Measurements from ENCODE around the gene TM9SF2. TPM values are rescaled to one million over a fixed set of nuclear protein-coding genes. Genes with fewer than 3 reads are reported as not detected.

Gene TM9SF2
- total and polyA plus RNA-seq, 9 of the 15 experiments (the other 6 are each of a cell fraction or from before 2014, with no cell fraction given) = 23.3 to 83.2 (median 55.1) TPM

GRCh38 chr13:99501184-99501847, at the start of gene TM9SF2 (continued):
- no peak for TF ChIP-seq ARNT (IDR thresholded peaks at IDR 0.05)
- peak; percentile 49; the same call in 1 of the 2 replicates for TF ChIP-seq SOX6 (IDR thresholded peaks at IDR 0.05)
- no peak for TF ChIP-seq XRCC3 (IDR thresholded peaks at IDR 0.05)
- no peak for TF ChIP-seq KAT8 (IDR thresholded peaks at IDR 0.05; ENCODE audit: low read depth)
- no peak for TF ChIP-seq PCBP1 (IDR thresholded peaks at IDR 0.05; ENCODE audit: low read depth, low read length, poor library complexity, severe bottlenecking)
- peak; percentile 28; the same call in 1 of the 2 replicates for TF ChIP-seq PKNOX1 (IDR thresholded peaks at IDR 0.05)
- TF ChIP-seq ZNF184 (CRISPR knock-in tag; IDR thresholded peaks at IDR 0.05) = no peak
- TF ChIP-seq, protein P1, sequence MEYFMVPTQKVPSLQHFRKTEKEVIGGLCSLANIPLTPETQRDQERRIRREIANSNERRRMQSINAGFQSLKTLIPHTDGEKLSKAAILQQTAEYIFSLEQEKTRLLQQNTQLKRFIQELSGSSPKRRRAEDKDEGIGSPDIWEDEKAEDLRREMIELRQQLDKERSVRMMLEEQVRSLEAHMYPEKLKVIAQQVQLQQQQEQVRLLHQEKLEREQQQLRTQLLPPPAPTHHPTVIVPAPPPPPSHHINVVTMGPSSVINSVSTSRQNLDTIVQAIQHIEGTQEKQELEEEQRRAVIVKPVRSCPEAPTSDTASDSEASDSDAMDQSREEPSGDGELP (CRISPR knock-in tag; IDR thresholded peaks at IDR 0.05; ENCODE audit: borderline replicate concordance) = peak; percentile 94
- TF ChIP-seq HEY1 (CRISPR knock-in tag; IDR thresholded peaks at IDR 0.05; ENCODE audit: borderline replicate concordance) = no peak
- peak; percentile 13; the same call in 1 of the 2 replicates for TF ChIP-seq ARID1B (IDR thresholded peaks at IDR 0.05)
- TF ChIP-seq NRF1 (conservative IDR thresholded peaks at IDR 0.05 in 1 of 2, IDR thresholded peaks at IDR 0.05 in 1 of 2) = peak; percentile 96
- TF ChIP-seq SRSF9 (IDR thresholded peaks at IDR 0.05; ENCODE audit: borderline replicate concordance, low read depth, low read length) = no peak
- peak; percentile 32; the same call in 1 of the 2 replicates for TF ChIP-seq POLR2AphosphoS5 (IDR thresholded peaks at IDR 0.05; ENCODE audit: control insufficient read depth, insufficient read depth, low read depth, low read length)
- TF ChIP-seq, protein P2, sequence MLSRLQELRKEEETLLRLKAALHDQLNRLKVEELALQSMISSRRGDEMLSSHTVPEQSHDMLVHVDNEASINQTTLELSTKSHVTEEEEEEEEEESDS (CRISPR knock-in tag; IDR thresholded peaks at IDR 0.05) = no peak
- TF ChIP-seq ZBTB40 (IDR thresholded peaks at IDR 0.05) = peak; percentile 86
- no peak for TF ChIP-seq ZBTB40 (CRISPR knock-in tag; IDR thresholded peaks at IDR 0.05)
- TF ChIP-seq TRIM28 (IDR thresholded peaks at IDR 0.05) = no peak
